Hippocampal formation (tissue), 2 donors: ENCODE data around the gene FRMD5.
A peak's percentile ranks its signal among the peaks of the same experiment; 100 is the strongest.
"Not testable (repeated sequence)": the region's sequence is repeated elsewhere in the genome, so short reads cannot be mapped to it uniquely, and the experiment has no call there.

Experiments used
- DNase-seq, 2 donors: peaks; one replicate each; lab custom pipeline; 2025; lab: John Stamatoyannopoulos, UW

The FRMD5 gene

DNA sequence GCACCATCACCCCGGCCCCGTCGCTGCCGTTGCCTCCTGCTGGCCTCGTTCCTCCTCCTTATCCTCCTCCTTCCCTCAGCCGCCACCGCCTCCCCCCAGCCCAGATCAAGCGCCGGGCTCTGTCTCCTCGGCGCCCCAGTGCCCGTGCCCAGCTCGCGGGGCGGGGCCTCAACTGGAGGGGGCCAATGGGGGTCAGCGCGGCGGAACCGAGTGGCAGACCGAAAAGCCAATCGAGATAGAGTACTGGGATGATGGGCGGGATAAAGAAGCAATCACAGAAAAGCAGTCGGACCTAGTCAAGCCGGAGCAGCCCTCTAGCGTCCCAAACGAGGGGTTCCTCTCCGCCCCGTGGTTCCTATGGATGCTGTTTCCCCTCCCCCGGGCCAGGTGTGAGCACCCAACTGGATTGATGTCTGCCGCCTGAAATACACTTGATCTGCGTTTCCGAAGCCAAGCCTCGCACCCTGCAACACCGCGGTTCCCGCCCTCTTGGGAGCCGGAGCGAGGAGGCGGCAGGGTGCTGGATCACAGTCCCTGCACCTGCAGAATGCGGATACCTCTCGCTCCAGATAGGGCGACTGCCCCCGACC, at the start of gene FRMD5:
TSS of gene FRMD5 (minus strand) at position 121 of the 590 bp plus-strand sequence.
- peak; percentile 95 to 96 for DNase-seq

DNA sequence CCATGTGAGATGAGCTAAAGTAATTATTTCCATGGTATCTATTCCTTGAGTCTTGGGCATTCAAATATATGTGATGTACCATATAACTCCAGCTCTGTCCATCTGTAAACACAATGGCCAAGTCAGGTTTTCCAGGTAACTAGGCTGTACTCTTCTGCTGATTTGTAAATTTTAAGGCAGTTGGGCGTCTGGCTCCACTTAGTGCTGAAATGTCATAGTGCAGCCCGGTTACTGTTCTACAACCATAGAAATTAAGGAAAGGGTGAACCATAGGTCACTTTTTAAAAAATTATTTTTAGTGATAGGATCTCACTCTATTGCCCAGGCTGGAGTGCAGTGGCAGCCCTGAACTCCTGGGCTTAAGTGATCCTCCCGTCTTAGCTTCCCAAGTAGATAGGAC, 48.8 kb upstream of the FRMD5 start:
- DNase-seq: no peak

DNA sequence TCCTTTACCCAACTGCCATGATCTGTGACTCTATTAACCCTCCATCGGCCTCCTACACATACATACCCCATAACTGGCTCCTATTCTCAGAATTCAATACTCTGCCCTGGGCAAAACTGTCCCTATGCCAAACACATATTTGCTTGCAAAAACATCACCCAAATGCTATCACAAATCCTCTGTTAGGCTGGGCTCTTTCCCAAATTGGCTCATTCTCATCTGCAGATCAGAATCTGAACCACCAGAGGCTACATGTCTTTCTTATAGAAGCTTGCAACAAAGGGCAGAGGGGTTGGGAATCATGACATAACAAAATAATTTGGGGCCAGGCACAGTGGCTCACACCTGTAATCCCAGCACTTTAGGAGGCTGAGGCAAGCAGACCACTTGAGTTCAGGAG, 48.1 kb upstream of the FRMD5 start:
- no peak for DNase-seq

DNA sequence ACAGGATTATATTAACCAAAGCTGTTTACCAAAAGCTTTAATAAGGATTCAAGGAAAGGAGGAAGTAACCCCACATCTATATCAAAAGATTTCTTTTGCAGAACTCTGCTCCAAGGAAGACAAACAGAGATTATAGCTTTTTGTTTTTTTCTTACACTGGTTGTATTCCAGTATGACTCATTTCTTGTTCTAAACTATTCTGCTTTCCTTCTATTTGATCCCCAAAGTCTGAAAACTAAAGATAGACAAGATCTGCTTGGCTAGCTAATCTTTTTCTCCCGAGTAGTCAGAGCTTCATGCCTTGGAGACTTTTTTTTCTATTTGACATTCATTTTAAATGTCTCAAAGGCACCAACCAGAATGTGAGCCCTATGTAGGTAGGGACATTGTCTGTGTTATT, 36.8 kb upstream of the FRMD5 start:
- no peak for DNase-seq

DNA sequence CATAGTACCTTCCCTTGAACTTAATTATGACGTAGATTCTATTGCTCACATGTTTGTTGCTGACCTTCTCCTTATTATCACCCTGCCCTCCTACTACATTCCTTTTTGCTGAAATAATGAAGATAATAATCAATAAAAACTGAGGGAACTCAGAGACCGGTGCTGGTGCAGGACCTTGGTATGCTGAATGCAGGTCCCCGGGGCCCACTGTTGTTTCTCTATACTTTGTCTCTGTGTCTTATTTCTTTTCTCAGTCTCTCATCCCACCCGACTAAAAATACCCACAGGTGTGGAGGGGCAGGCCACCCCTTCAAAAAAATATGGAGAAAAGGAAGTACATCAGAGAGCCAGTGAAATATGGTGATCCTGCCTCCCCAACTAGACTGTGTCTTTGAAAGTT, 34.2 kb upstream of the FRMD5 start:
- DNase-seq: not testable (repeated sequence)

DNA sequence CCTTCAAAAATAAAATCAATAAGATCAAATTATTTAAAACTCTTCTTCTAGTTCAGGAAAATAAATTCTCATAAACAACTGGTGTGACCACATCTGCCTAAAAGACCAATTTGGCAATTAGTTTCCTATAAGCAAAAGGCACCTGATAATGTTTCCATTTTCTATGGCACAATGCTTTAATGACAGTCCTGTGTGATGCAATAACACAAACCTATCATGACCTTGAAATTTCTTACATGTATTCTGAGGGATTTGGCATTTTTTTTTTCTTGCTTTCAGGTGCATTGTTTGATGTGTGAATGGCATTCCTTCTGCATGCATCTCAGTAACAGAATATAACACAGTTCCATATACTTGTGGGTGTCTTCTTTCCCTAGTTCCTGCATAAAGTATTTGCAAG, 32.5 kb upstream of the FRMD5 start:
- no peak for DNase-seq

DNA sequence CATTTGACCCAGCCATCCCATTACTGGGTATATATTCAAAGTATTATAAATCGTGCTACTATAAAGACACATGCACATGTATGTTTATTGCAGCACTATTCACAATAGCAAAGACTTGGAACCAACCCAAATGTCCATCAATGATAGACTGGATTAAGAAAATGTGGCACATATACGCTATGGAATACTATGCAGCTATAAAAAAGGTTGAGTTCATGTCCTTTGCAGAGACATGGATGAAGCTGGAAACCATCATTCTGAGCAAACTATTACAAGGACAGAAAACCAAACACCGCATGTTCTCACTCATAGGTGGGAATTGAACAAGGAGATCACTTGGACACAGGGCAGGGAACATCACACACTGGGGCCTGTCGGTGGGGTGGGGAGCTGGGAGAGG, 31.9 kb upstream of the FRMD5 start:
- not testable (repeated sequence) for DNase-seq

DNA sequence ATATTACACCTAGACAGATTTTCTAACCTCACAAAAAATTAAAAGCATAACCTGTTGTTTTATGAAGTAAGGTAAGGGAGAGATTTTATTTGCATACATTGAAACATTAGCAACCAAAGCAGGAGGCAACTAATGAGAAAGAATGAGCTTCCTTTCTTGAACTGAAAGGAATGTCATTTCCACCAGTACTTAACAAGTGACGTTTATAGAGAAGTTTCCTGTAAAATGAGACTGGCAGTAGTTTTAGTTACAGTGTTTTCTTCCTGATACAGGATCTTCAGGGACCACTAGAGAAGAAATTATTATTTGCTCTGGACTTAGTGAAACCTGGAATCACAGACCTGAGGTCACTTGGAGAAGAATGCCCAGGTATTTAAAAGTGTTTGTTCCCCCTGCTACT, 27.4 kb upstream of the FRMD5 start:
- DNase-seq: no peak

DNA sequence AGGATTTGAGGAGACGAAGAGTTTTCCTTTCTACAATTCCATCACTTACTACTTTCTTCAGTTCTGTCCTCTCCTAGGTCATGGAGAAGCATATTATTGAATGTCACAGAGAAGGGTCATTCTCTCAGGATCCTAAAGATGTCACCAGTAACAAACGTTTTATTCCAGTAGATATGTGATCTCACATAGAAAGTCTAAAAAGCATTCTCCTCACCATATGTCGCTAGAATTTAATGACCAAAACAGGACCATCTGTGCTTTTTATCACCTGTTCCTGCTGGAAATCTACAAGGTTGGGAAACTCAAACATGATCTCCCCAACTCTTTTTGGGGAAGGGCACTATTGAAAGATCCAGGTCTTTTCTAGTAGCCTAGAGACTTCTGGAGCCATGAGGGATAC, 24.0 kb upstream of the FRMD5 start:
- DNase-seq: peak in 1 of 2 donors; percentile 57

DNA sequence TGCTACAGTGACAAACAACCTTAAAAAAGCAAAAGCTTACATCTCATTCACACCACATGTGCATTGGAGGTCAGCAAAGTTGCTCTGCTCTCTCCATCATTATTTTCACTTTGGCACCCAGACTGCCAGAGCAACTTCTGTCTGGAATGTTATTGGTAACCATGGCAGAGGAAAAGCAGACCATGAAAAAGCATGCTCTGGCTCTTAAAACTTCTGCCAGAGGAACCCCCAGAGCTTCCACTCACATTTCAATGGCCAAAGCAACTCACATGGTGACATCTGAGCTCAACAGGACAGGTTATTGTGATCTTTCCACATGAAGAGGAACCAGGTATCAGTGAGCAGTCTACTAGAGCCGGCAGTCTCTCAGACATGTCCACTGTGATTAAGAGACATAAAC, 21.9 kb upstream of the FRMD5 start:
- no peak for DNase-seq

DNA sequence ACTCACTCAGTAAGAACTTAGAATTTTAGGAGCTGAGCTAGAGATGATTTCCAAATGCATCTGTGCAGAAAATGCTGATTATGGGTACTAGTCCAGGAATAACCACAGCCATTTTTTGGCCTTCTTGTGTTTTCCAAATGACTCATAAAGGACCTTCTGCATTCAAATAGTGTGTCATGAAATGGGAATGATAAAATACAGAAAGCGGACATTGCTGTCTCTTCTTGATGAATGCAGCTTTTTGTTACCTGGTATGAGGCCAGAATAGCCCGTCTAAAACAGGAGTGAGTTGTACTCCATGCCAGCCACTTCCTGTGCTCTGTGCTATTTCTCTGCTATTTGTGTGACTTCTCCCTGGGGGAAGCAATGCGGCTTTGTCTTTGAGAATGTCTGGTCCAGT, 20.5 kb upstream of the FRMD5 start:
- no peak for DNase-seq

DNA sequence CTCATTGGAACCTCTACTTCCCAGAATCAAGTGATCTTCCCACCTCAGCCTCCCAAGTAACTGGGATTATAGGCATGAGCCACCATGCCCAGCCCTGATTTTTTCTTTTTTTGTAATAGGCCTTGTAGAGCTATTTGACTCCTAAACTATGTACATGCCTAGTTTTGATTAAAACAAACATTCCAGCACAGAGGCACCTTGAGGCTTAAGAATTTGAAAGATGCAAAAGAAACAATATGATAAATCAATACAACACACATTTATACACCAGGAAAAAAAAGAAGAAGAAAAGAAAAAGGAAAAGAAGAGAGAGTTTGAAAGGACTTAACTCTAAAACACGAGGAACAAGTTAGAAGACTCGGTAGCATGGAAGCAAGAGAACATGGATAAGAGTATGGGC, 13.9 kb upstream of the FRMD5 start:
- DNase-seq: no peak

DNA sequence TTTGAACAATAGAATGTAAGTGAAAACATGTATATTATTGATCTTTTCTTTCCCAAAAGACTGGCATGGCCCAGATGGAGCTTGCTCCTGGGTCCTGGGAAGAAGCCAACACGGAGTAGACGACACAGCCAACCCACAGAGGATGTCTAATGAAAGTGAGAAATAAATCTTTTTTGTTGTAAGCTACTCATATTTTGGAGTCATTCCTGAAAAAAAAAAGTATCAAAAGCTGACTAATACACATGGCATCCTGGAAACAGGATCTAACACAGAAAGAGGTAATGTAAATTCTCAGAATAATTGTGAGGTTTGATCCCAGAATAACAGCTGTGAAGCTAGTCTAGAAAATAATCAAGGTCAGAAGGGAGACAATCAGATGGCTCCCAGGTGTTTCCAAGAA, 12.6 kb upstream of the FRMD5 start:
- DNase-seq: no peak

DNA sequence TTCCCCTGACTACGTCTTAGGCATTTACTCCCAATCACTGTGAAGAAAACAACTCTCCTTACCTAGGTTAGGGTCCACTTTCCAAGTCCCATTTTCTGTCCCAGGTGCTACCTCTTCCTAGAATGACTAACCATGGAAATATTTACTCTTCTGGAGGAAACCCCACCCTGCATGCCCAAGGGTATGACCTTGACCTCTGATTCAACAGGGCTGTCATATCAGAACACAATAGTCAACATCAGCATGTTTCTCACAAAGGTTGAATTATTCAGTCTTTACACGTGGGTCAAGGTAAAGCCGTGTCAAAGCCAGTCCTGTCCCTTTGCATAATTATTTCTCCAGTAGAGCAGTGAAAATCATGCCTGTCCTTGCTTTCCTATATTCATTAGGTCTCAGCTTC, 4.3 kb upstream of the FRMD5 start:
- DNase-seq: no peak

DNA sequence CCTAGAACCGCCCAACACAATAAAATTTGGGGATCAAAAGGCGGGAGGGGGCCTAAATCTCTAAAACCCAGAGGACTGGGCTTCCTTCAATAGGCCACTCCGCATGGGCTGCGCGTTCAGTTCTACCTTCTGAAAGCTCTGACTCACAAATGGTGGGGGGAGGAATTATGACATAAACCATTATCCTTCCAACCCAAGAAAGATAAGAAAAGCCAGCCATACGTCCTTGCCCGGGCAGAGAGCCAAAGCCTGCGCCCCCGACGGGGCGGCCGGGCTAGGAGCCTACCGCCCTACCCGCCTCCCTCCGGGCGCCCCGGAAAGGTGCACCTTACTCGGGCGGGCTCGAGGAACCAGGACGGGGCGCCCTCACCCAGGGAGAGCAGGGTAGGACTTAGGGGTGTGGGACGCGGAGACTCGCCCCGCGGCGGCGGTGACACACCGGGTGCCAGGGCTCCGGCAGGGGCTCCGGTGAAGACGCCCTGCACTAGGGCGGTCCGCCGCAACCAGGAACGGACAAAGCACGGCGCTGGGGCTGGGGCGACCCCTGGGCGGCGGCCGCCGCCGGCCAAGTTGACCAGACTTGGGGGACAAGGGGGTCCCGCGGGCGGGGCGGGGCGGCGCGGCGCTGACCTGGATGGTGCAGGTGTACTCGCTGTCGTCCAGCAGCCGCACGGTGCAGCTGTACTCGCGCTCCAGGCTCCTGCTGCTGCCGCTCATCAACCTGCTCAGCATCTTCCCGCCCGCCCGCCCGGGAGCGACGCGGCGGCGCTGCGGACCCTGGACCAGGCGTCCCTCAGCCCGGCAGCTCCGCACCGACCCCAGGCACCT, 534 bp downstream of the FRMD5 start:
- peak in 1 of 2 donors; percentile 62 for DNase-seq

DNA sequence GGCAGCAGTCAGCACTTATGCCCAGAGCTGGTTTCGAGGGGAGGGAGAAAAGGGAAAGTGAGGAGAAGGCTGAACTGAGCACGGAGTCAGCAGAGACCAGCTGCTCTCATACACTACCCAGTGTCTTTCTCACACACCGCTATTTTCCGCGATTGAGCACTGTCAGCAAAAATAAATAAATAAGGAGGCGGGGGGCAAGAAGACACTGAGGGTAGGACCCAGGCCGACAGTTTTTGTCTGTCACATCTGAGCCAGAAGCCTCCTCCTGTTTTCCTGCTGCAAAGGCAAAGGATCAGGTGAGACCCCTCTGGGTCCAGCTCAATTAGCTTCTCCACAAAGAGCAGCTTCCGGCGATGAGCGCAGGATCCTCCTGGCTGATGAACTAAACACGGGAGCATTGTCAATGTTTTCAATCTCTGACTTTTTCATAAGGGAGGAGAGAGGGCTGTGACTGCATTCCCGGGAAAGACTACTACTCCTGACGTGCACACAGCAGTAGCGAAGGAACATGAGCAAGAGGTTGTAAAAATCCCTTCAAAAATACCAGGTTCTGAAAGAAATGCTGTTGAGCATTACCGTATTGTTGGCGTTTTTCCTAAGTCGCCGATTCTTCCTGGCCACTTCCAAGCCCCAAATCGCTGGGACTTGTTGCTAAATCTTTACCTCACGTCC, 1.3 kb downstream of the FRMD5 start:
- peak; percentile 22 to 58 for DNase-seq

DNA sequence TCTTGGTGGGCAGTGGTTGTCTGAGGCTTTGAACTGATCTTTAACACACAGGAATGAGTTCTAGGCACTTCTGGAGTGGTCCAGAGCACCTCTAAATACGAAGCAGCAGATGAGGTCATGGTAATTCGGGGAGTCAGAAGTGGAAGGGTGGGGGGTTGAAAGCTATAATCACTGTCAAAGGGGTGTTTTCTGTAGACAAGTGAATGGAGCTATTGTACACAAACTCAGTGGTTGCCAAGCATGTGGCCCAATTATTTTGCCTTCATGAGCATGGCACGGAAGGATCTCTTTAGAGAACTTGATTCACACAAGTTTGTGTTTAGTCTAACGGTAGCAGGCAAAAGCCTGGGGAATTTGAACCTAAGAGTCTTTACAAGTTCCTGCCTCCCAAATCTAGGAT, 6.3 kb downstream of the FRMD5 start:
- DNase-seq: peak; percentile 79 to 91

DNA sequence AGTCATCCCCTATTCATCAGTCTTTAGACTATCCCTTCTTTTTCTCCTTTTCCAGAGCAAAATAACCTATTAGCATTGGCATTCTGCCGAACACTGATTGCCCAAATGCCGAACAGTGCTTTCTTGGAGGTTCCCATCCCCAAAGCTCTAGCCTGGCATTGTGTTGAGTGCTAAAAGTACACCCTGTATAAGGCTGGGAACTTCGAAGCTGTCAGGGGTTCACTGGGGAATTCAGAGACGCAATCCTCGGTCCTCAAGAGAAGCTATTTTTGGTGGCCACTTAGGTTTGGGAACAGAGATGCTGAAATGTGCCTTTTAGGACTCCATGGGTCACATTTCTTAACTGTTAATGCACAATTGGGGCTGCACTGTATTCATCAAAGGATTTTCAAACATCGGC, 8.4 kb downstream of the FRMD5 start:
- peak; percentile 23 to 35 for DNase-seq

DNA sequence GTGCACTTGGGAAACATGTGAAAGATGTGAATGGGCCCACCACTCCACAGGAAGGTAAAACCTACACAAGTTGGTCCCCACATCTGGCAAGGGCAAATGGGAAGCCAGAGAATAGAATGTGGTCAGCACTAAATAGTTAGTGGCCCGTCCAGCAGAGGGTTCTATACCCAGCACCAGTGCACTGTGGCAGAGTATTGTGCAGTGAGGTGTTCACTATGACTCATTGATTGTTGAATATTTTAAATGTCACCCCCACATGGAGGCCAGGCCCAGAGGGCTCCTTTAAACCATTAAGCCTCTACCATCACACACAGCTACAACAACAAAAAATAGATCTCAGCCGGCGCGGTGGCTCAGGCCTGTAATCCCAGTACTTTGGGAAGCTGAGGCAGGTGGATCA, 11.7 kb downstream of the FRMD5 start:
- DNase-seq: no peak

DNA sequence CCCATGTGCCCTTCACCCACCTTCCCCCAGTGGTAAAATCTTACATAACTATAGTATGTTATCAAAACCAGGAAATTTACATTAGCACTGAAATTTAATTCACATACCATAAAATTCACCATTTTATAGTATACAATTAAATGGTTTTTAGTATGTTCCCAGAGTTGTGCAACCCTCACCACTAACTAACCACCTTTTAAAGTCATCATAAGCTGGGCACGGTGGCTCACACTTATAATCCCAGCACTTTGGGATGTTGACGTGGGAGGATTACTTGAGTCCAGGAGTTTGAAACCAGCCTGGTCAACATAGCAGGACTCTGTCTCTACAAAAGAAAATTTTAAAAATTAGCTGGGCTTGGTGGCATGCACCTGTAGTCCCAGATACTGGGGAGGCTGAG, 13.7 kb downstream of the FRMD5 start:
- DNase-seq: no peak

DNA sequence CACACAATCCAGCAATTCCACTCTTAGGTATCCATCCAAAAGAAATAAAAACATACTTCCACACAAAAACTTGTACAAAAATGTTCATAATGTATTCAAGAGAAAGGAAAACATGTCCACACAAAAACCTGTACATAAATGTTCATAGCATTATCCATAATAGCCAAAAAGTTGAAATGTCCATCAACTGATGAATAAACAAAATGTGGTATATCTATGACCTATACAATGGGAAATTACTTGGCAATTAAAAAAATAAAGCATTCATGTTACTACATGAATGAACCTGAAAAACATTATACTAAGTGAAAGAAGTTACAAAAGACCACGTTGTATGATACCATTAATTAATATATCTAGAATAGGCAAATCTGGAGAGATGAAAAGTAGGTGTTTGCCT, 17.9 kb downstream of the FRMD5 start:
- no peak for DNase-seq

DNA sequence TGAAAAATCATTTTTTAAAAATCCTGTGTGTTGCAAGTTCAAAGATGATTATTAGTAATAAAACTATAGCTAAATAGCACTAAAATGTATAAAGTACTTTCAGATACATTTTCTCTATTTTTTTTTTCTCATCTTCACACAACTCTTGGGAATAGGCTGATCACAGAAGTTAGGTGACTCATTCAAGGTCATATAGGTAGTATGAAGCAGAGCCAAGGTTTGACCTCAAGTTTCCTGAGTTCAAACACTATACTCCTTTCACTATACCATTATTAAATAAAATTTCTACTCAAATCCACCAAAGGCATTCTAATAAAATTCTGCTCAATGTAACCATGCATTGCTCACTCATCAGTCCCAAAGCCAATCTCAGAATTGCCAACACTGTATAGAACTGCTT, 21.3 kb downstream of the FRMD5 start:
- DNase-seq: no peak

DNA sequence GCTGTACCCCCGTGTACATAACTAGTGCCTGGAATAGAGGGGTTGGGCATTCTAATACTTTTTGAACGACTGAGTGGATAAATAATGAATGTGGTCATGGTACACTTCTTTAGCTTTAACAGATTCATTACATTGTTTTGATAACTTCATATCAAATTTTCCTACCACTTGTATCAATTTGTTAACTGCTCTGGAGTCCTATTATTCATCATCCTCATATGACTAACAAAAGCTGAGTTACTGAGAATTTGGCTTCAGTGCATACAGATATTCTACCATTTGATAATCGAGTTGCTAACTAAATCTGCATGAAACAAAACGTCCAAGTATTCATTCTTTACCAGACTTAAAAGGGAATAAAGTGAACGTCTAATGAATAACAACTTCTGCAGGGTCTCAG, 31.7 kb downstream of the FRMD5 start:
- no peak for DNase-seq
